ENCODE data around the gene SND1.

The SND1 gene

DNA sequence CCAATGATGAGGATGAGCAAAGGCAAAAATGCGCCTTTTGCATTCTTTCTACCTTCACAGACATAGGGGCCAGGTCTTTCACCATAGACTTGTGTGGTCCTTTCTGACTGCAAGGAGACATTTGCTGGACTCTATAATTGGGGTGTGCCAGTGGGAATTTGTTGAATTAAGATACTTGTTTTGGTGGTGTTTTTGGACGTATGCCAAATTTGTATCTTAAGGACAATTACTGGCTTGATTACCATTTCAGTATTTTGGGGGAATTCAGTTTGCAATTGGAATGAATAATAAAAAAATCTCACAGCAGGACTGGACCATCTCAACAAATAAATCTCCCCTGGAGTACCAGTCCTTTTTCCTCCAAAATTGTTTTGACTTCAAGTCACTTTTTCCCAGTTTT is 47.9 kb downstream of the SND1 start:
- peaks cover 35% of the 10 kb centered on the region; the same call in 1 of the 2 replicates for H3K79me2 ChIP-seq (ENCODE audit: insufficient read depth, low read length)
- no peak overlapping the region for H3K4me2 ChIP-seq (ENCODE audit: low read depth, low read length, poor library complexity, severe bottlenecking)
- H3K27ac ChIP-seq (ENCODE audit: low read depth, low read length), result no peak overlapping the region
- no peaks in the 10 kb centered on the region for H3K9me3 ChIP-seq (ENCODE audit: insufficient read depth, low read length)
- no peaks in the 10 kb centered on the region for H3K9me2 ChIP-seq (replicated peaks; ENCODE audit: insufficient read depth, low read length)
- H3K36me3 ChIP-seq (ENCODE audit: low read length), result peaks cover 47% of the 10 kb centered on the region
- no peak overlapping the region for H2AFZ ChIP-seq (ENCODE audit: low read depth, low read length, severe bottlenecking)
- H3K9ac ChIP-seq (ENCODE audit: low read length), result no peak overlapping the region
- no peaks in the 10 kb centered on the region for H3K27me3 ChIP-seq (ENCODE audit: low read length)
- TF ChIP-seq, protein P1, sequence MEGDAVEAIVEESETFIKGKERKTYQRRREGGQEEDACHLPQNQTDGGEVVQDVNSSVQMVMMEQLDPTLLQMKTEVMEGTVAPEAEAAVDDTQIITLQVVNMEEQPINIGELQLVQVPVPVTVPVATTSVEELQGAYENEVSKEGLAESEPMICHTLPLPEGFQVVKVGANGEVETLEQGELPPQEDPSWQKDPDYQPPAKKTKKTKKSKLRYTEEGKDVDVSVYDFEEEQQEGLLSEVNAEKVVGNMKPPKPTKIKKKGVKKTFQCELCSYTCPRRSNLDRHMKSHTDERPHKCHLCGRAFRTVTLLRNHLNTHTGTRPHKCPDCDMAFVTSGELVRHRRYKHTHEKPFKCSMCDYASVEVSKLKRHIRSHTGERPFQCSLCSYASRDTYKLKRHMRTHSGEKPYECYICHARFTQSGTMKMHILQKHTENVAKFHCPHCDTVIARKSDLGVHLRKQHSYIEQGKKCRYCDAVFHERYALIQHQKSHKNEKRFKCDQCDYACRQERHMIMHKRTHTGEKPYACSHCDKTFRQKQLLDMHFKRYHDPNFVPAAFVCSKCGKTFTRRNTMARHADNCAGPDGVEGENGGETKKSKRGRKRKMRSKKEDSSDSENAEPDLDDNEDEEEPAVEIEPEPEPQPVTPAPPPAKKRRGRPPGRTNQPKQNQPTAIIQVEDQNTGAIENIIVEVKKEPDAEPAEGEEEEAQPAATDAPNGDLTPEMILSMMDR (IDR thresholded peaks at IDR 0.05; ENCODE audit: insufficient read depth, low read length, poor library complexity, severe bottlenecking), result no peak
- TF ChIP-seq EZH2phosphoT487 (conservative IDR thresholded peaks at IDR 0.05; ENCODE audit: low read length), result no peak
- no peak overlapping the region for H3K4me3 ChIP-seq (ENCODE audit: insufficient read depth, low read length, poor library complexity, severe bottlenecking)
- no peaks in the 10 kb centered on the region for H4K20me1 ChIP-seq (ENCODE audit: low read depth, low read length)
- H3F3A ChIP-seq (ENCODE audit: insufficient read depth), result no peaks in the 10 kb centered on the region

- Histone ChIP-seq H3K27me3 (ENCODE audit: low read length) (no peaks in the 10 kb centered on the region), H3K9ac (ENCODE audit: low read length) (no peak overlapping the region), H3K27ac (ENCODE audit: low read depth, low read length) (no peak overlapping the region), H3K4me2 (ENCODE audit: low read depth, low read length, poor library complexity, severe bottlenecking) (no peak overlapping the region), H3K4me3 (ENCODE audit: insufficient read depth, low read length, poor library complexity, severe bottlenecking) (no peak overlapping the region), H4K20me1 (ENCODE audit: low read depth, low read length) (no peaks in the 10 kb centered on the region), H3F3A (ENCODE audit: insufficient read depth) (0 out of 2 replicates have a peak, but pooled peaks cover 3% of the 10 kb centered on the region), H3K9me3 (ENCODE audit: insufficient read depth, low read length) (no peaks in the 10 kb centered on the region), H2AFZ (ENCODE audit: low read depth, low read length, severe bottlenecking) (no peak overlapping the region), H3K36me3 (ENCODE audit: low read length) (peaks cover 47% of the 10 kb centered on the region), H3K79me2 (ENCODE audit: insufficient read depth, low read length) (peaks cover 15% of the 10 kb centered on the region; the same call in 1 of the 2 replicates), H3K9me2 (replicated peaks; ENCODE audit: insufficient read depth, low read length) (no peaks in the 10 kb centered on the region)
- no peak for TF ChIP-seq EZH2phosphoT487 (conservative IDR thresholded peaks at IDR 0.05; ENCODE audit: low read length)
- TF ChIP-seq, protein P1 (IDR thresholded peaks at IDR 0.05; ENCODE audit: insufficient read depth, low read length, poor library complexity, severe bottlenecking), result no peak
These were observed 50.2 kb downstream of the SND1 start for GRCh38 chr7:127702052-127702652.

DNA sequence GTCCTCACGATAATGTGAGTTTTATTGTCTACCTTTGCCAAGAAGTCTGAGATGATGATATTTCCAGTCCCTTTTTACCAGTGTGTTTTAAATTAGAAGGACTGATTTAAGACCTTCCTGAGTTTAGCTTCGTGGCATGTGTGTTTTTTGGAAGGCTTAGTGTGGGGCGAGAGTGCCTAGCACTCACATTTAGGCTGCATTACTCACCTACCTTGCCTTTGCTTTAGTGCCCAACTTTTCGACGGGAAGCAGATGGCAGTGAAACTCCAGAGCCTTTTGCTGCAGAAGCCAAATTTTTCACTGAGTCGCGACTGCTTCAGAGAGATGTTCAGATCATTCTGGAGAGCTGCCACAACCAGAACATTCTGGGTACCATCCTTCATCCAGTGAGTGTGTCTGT is 50.9 kb downstream of the SND1 start:
- Histone ChIP-seq H2AFZ (ENCODE audit: low read depth, low read length, severe bottlenecking) (no peak overlapping the region), H3K4me2 (ENCODE audit: low read depth, low read length, poor library complexity, severe bottlenecking) (no peak overlapping the region), H3K27ac (ENCODE audit: low read depth, low read length) (no peak overlapping the region), H3K4me3 (ENCODE audit: insufficient read depth, low read length, poor library complexity, severe bottlenecking) (no peak overlapping the region), H3K9ac (ENCODE audit: low read length) (no peak overlapping the region), H3F3A (ENCODE audit: insufficient read depth) (0 out of 2 replicates have a peak, but pooled peaks cover 3% of the 10 kb centered on the region), H4K20me1 (ENCODE audit: low read depth, low read length) (no peaks in the 10 kb centered on the region), H3K79me2 (ENCODE audit: insufficient read depth, low read length) (peaks cover 10% of the 10 kb centered on the region; the same call in 1 of the 2 replicates), H3K27me3 (ENCODE audit: low read length) (no peaks in the 10 kb centered on the region), H3K9me2 (replicated peaks; ENCODE audit: insufficient read depth, low read length) (no peaks in the 10 kb centered on the region), H3K36me3 (ENCODE audit: low read length) (peaks cover 50% of the 10 kb centered on the region), H3K9me3 (ENCODE audit: insufficient read depth, low read length) (no peaks in the 10 kb centered on the region)
- TF ChIP-seq, protein P1 (IDR thresholded peaks at IDR 0.05; ENCODE audit: insufficient read depth, low read length, poor library complexity, severe bottlenecking), result no peak

Data from SU-DHL-6 (cell line).